Activated CD4-positive, alpha-beta T cell treated with anti-CD3 and anti-CD28 coated beads, Interleukin-10, Interleukin-2, amounts not matched to agents 100 ng/mL and 50 ng/mL, durations not matched to agents 16 hours and 8 hours (primary cell): Measurements from ENCODE around the gene FAM50B.
A peak's percentile ranks its signal among the peaks of the same experiment; 100 is the strongest.

ENCODE experiments used
- DNase-seq: peaks from one replicate; pipeline ENCODE4 v3.0.0-alpha.2; 2020

The FAM50B gene

GRCh38 chr6:3875486-3875885 lies 26.3 kb downstream of the FAM50B start:
- no peak for DNase-seq

GRCh38 chr6:3876101-3876500 lies 26.9 kb downstream of the FAM50B start:
- DNase-seq, result no peak

DNA sequence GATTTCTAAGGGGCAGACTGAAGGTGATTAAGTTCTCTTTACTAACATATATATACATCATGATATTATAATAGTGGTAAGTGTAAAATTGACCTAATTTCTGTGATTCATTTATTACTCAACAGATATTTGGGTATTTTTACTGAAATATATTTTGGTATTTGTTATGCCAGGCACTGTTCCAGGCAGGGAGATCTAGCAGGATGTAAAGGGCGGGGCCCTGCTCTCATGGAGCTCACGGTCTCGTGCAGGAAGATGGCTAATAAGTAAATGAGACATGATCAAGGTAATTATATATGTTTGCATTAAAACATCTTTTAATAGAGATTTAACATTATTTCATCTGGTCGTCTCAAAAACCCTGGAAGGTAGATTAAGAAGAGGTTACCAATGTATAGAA lies 27.7 kb downstream of the FAM50B start:
- DNase-seq, result no peak

- DNase-seq, result no peak
Observed at GRCh38 chr6:3878048-3878666, 29.0 kb downstream of the FAM50B start.

GRCh38 chr6:3879194-3879952 lies 30.2 kb downstream of the FAM50B start:
- DNase-seq, result no peak

DNA sequence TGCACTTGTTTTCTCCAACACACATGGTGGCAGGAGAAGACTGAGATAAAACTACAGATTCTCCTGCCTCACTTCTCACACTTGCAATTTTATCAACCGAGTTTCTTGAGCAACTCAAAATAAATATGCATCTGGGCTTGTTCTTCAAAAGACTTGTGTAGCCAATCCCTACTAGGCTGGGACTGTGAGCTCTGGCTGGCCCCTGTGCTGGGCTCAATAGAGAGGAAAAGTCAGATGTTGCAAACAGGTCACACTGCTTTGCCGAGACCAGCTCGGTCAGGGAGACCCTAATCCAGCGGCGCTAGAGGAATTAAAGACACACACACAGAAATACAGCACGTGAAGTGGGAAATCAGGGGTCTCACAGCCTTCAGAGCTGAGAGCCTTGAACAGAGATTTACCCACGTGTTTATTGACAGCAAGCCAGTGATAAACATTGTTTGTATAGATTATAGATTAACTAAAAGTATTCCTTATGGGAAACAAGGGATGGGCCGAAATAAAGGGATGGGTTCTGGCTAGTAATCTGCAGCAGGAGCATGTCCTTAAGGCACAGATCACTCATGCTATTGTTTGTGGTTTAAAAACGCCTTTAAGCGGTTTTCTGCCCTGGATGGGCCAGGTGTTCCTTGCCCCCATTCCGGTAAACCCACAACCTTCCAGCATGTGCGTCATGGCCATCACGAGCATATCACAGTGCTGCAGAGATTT lies 32.7 kb downstream of the FAM50B start:
- DNase-seq, result no peak

- no peak for DNase-seq
Observed at GRCh38 chr6:3882431-3882830, 33.3 kb downstream of the FAM50B start.

DNA sequence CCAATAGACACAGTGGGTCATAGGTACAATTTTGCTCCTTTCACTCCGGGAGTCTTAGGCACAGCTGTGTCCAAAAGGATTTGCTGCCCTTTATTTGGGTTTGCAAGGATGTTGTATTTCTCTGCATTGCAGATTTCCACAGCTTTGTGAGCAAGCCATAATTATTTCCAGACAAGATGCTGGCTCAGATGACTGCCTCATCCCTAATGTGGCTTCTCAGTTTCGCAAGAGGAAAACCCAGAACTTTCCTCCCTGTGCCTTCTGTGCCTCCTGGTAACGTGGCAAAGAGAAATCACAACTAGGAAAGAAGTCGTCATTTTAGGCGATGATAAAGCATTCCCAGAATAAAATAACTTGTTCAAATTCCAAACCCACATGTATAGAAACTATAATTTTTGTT lies 33.7 kb downstream of the FAM50B start:
- DNase-seq, result no peak

DNA sequence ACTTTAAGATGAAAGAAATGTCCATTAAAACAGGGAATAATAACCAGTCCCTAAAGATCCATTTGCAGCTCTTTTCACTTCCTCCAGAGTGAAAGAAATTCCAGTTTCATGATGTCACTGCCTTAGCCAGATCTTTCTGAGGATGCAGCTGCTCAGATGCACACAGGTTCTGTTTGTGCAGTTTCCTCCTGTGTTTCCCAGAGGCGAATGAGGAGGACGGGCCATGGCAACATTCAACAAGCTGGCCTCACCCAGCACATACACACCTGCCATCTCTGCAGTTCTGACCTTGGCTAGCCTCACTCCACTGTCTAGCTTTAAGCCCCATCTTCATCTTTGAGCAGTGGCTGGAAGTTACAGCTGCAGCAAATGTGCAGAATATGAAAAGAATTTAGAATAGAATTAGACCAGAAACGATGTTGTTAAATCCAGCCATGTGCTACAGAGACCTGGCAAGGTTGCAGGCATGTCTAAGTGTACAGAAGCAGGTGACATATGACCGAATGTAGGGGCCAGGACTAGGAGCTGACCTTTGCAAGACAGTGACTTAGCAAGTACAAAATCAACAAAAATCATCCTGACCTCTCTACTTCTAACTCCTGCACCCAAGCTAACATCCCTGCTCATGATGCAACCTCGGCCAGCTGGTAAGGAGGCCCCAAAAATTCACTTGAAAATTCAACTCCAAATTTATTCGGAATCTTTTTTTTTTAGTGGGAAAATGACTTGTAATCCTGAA lies 35.0 kb downstream of the FAM50B start:
- no peak for DNase-seq

DNA sequence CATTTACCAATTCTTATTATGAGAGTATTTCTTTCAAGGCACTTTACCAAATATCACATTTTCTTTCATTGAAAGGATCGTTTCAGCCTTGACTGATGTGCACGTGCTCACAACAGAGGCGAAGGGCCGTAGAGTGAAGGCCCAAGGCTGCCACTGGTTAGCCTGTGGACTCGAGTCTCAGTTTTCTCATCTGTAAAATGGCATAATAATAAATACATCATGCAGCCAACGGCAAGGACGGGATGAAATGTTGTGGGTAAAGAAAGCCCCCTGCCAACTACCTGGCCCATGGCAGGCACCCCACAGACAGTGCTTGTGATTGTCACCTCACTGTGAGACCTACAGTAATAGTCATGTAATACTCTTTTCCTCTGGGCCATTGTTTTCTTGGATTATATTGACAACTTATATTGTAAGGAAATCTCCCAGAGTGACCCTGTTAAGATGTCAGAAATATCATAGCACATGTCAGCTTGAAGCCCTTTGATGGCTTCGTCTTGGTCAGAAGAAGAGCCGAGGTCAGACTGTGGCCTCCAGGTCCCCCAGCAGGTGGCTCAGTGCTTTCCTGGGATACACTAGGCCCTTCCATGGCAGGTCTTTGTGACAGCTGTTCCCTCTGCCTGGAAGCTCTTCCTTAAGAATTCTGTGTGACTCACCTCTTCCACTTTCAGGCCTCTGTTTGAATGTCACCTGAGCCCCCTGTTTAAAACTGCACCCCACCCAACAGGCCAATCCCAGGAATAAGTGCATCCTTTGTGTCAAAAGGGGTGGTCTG lies 36.3 kb downstream of the FAM50B start:
- DNase-seq, result no peak

DNA sequence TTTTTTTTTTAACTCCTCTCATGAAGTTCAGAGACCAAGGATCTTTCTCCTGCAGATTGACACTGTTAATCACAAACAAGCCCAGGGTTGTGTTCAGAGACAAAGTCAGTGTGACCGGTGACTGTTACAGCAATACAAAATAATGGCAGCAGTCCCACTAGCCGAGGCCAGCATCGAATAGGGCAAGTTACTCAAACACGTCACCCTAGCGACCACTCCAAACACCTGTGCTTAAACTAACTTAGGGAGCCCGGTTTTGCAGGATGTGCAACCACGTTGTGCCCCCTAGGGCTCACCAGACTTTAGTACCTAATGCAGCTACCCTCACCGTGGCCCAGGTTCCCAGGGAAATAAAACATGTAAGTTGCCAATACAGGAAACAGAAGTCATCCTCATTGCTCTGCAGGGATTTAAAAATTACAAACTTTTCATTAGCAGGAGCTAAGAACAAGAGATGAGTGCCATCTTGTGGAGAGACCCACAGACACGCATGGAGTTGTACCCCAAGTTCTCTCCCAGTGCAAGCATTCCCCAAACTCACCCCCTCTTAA lies 38.1 kb downstream of the FAM50B start:
- DNase-seq, result peak; percentile 25

DNA sequence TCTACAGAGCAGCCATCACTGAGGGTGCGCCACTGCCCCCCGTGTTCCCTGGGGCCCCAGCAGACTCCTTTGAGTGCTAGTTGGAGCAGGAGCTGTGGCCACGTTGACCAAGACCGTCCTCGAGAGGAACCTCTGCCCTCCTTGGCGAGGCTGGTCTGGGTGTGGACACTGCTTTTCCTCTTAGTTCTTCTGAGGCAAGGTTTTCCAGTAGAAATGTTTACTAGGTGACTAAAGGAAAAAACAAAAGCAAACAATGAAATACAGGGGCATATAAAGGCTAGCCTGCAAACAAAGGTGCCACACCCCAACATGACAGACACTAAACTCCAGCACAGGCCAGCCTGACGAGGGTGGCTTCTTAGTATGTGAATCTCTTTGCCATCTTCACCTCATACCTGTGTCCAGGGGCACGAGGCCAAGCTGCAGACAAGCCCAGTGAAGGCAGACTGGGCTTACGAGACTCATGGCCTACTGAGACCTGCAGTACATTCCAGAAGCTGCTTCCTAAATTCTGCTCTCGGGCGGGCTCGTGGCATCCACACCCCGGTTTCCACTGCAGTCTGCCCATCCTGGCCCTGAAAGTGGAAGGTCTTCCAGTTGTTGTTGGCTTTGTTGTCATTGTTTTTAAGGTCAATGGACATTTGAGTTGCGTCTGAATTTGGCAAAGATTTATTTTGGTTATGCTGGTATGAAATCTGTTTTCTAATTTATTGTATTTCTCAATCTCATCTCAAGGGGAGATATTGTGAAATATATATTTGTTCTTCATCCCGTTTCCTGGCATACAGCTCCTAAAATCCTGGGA lies 39.2 kb downstream of the FAM50B start:
- no peak for DNase-seq

- DNase-seq, result no peak
Observed at GRCh38 chr6:3890047-3890446, 40.9 kb downstream of the FAM50B start.

- no peak for DNase-seq
Observed at GRCh38 chr6:3891883-3892282, 42.7 kb downstream of the FAM50B start.

DNA sequence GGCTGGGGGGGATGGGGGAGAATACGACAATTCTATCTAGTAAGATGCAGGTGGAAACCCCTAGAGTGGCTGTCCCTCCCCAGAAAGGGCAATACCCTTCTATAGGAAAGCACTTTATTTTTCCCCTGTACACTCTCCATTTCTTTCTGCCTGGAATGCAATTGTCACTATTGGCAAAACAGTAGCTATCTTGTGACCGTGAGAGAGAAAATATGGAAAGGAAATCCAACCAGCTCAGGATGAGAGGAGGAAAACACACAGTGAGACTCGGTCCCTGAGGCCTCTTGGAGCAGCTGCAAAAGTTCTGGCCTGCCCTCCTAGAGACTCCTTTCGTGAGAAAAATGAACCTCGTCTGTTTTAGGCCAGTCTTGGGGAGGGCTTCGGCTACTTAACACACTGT lies 43.4 kb downstream of the FAM50B start:
- no peak for DNase-seq

- DNase-seq, result no peak
Observed at GRCh38 chr6:3893487-3893886, 44.3 kb downstream of the FAM50B start.

DNA sequence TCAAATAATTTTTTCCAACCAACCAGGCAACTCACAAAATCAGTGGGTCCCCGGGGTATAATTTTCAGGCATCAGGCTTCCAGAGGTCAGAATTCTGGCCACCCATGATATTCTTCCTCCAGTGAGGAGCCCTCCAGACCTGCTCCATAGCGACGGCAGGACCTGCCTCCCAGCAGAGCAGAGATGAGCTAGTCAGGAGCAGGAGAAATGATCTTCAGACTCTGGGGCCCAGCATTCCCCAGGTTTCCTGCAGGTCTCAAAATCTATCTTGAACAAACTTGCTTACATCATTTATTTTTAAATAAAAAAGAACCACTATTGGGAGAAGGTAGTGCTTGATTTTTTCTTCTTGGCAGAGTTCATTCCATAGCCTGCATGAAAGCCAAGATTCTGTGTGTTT lies 44.7 kb downstream of the FAM50B start:
- DNase-seq, result no peak

DNA sequence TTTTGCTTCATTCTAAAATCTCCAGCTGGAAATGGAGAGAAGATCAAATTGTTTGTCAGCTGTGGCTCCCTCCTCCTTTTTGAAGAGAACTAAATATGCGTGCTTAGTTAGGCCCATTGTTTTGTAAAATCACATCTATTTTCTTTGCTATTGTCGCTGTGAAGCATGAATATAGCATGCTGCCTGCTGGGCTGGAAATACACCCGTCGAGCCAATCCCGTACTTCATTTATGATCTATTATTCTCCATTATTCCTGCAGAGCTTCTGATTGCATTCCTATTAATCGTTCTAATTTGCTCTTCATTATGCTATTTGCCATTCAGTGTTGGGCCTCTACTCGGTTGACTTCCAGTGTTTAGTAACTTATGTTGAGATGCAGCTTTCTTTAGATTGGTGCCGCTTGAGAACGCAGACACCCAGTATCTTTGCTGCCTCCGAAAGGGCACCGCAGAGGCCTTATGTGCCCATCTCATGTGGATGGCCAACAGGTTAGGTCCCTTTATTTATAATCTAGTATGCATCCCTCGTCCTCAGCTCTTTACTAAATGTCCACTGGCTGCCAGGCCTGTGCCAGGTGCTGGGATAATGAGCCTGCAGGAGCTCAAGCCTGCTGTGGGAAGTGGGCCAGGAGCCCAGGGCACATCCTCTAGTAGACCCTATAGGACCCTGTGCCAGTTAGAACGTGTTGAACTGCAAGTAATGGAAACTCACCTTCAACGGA lies 45.6 kb downstream of the FAM50B start:
- DNase-seq, result no peak

GRCh38 chr6:3895312-3895653 lies 46.1 kb downstream of the FAM50B start:
- no peak for DNase-seq

GRCh38 chr6:3895805-3896204 lies 46.6 kb downstream of the FAM50B start:
- DNase-seq, result no peak
